Dendritic cell treated with granulocyte-macrophage colony-stimulating factor and Interleukin-4, amounts not matched to agents 40 ng/mL and 50 ng/mL, for 4 days (primary cell): Measurements from ENCODE around the gene PRKAR1A.
A peak's percentile ranks its signal among the peaks of the same experiment; 100 is the strongest.

Source experiments
- H3K27ac Mint-ChIP-seq: one replicate; pipeline ENCODE4 v1.8.0; 2022; ENCODE audit warnings: mild to moderate bottlenecking, mixed read lengths
- H3K27me3 Mint-ChIP-seq: one replicate; pipeline ENCODE4 v1.8.0; 2022; ENCODE audit warnings: mild to moderate bottlenecking, mixed read lengths
- H3K36me3 Mint-ChIP-seq: one replicate; pipeline ENCODE4 v1.8.0; 2022; ENCODE audit warnings: low read depth, mixed read lengths
- H3K4me1 Mint-ChIP-seq: one replicate; pipeline ENCODE4 v1.8.0; 2022; ENCODE audit warnings: low read depth, mixed read lengths
- H3K4me3 Mint-ChIP-seq: one replicate; pipeline ENCODE4 v1.8.0; 2022; ENCODE audit warnings: mild to moderate bottlenecking, moderate library complexity, mixed read lengths
- H3K9me3 Mint-ChIP-seq: one replicate; pipeline ENCODE4 v1.8.0; 2022; ENCODE audit warnings: mixed read lengths
- intact Hi-C: fragments of 100-400 bp; cut with micrococcal nuclease; formaldehyde crosslinking; loops from one replicate; pipeline ENCODE4 v1.15.0; 2022

PRKAR1A gene

GRCh38 chr17:68598545-68598961 lies 86.3 kb downstream of the PRKAR1A start:
- H3K36me3 Mint-ChIP-seq = peaks cover 6% of the 10 kb centered on the region
- H3K9me3 Mint-ChIP-seq = no peaks in the 10 kb centered on the region
- peaks cover 73% of the 10 kb centered on the region for H3K4me1 Mint-ChIP-seq
- intact Hi-C loops = no loop called here
- peaks cover 51% of the 10 kb centered on the region for H3K27me3 Mint-ChIP-seq
- H3K4me3 Mint-ChIP-seq = no peak overlapping the region
- no peak overlapping the region for H3K27ac Mint-ChIP-seq

GRCh38 chr17:68599091-68599490 lies 86.9 kb downstream of the PRKAR1A start:
- intact Hi-C loops = no loop called here
- no peaks in the 10 kb centered on the region for H3K9me3 Mint-ChIP-seq

GRCh38 chr17:68599552-68600066 lies 87.4 kb downstream of the PRKAR1A start:
- Mint-ChIP-seq H3K4me1 (peaks cover 72% of the 10 kb centered on the region), H3K36me3 (peaks cover 6% of the 10 kb centered on the region), H3K4me3 (peak overlapping the region; percentile 86), H3K27me3 (peaks cover 46% of the 10 kb centered on the region), H3K9me3 (no peaks in the 10 kb centered on the region), H3K27ac (peak overlapping the region; percentile 85)
- intact Hi-C loops = no loop called here

More at GRCh38 chr17:68599091-68599490, 86.9 kb downstream of the PRKAR1A start:
- peak overlapping the region; percentile 85 for H3K27ac Mint-ChIP-seq
- H3K4me3 Mint-ChIP-seq = peak overlapping the region; percentile 86
- H3K36me3 Mint-ChIP-seq = peaks cover 6% of the 10 kb centered on the region
- H3K27me3 Mint-ChIP-seq = peaks cover 46% of the 10 kb centered on the region
- peaks cover 74% of the 10 kb centered on the region for H3K4me1 Mint-ChIP-seq

- Mint-ChIP-seq H3K36me3 (peaks cover 6% of the 10 kb centered on the region), H3K4me3 (peak overlapping the region; percentile 86), H3K4me1 (peaks cover 72% of the 10 kb centered on the region), H3K9me3 (no peaks in the 10 kb centered on the region), H3K27me3 (peaks cover 49% of the 10 kb centered on the region), H3K27ac (peak overlapping the region; percentile 85)
- intact Hi-C loops = no loop called here
Measured at GRCh38 chr17:68600067-68600930, 88.1 kb downstream of the PRKAR1A start.
